Measurements from ENCODE around the gene C4orf51. TPM values are rescaled to one million over a fixed set of nuclear protein-coding genes. Genes with fewer than 3 reads are reported as not detected.
A peak's percentile ranks its signal among the peaks of the same experiment; 100 is the strongest.

The C4orf51 gene
- total and polyA plus RNA-seq, 4 donors: not detected

DNA sequence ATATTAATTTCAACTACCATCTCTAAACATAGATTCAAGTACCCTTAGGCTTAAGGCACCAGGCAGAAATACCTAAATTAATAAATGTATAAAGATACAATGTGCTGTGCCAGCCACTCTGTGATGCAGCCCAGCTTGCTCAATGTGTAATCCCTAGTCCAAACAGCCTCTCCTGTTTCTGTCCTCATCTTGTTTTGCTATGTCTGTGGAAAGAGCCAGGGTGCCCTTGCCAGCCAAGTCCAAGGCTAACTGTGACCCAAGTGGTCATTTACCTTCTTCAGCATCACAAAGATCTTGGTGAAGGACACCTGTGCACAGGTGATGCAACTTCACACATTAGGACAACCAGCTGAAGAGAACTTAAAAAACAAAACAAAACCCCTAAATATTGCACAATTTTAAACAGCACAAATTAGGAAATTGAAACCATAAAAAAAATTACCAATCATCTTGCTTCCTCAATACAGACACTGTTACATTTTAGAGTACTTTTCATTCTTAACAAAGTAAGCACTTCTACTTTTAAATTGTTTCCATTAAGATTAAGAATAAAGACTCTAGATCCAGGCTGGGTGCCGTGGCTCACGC lies 89.6 kb downstream of the C4orf51 start:
- no peaks in the 10 kb centered on the region for H3K4me1 ChIP-seq (ENCODE audit: control insufficient read depth in 1 of 2, insufficient read depth in 2 of 2, low read length in 2 of 2)
- 83 to 86% methylated on average over 2 of the region's 2 CpGs for WGBS, 2 donors
- no peaks in the 10 kb centered on the region for H3K27me3 ChIP-seq (ENCODE audit: control insufficient read depth in 1 of 2, insufficient read depth in 2 of 2, low read length in 1 of 2)
- no peak overlapping the region for H3K4me3 ChIP-seq (ENCODE audit: low read length in 2 of 2)
- peaks cover 0 to 3% of the 10 kb centered on the region in 2 donors for H3K36me3 ChIP-seq (ENCODE audit: control insufficient read depth in 1 of 2, insufficient read depth in 2 of 2, low read length in 1 of 2)
- intact Hi-C loops (cut with DNase I): no loop called here
- ATAC-seq (ENCODE audit: low FRiP score): no peak
- no peaks in the 10 kb centered on the region for H3K9me3 ChIP-seq (ENCODE audit: control insufficient read depth, low read length)
- no peak overlapping the region for H3K27ac ChIP-seq (ENCODE audit: low read depth in 1 of 2, low read length in 2 of 2)
- no peak for DNase-seq

DNA sequence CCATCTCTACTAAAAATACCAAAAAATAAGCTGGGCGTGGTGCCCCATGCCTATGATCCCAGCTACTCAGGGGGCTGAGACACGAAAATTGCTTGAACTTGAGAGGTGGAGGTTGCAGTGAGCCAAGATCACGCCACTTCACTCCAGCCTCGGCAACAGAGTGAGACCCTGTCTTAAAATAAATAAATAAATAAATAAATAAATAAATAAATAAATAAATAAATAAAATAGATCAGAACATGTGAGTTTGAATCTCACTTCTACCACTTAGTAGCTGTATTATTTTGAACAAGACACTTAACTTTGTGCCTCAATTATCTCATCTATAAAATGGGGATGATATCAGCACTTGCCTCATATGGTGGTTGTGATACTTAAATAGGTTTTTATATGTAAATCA lies 90.2 kb downstream of the C4orf51 start:
- Histone ChIP-seq H3K4me3 (ENCODE audit: low read length in 2 of 2) (no peak overlapping the region), H3K4me1 (ENCODE audit: control insufficient read depth in 1 of 2, insufficient read depth in 2 of 2, low read length in 2 of 2) (no peaks in the 10 kb centered on the region), H3K36me3 (ENCODE audit: control insufficient read depth in 1 of 2, insufficient read depth in 2 of 2, low read length in 1 of 2) (peaks cover 0 to 2% of the 10 kb centered on the region in 2 donors), H3K27ac (ENCODE audit: low read depth in 1 of 2, low read length in 2 of 2) (no peak overlapping the region), H3K9me3 (ENCODE audit: control insufficient read depth, low read length) (no peaks in the 10 kb centered on the region), H3K27me3 (ENCODE audit: control insufficient read depth in 1 of 2, insufficient read depth in 2 of 2, low read length in 1 of 2) (no peaks in the 10 kb centered on the region)
- no peak for ATAC-seq (ENCODE audit: low FRiP score)
- intact Hi-C loops (cut with DNase I): no loop called here
- 78 to 84% methylated on average over 4 of the region's 4 CpGs for WGBS, 2 donors
- DNase-seq: no peak

DNA sequence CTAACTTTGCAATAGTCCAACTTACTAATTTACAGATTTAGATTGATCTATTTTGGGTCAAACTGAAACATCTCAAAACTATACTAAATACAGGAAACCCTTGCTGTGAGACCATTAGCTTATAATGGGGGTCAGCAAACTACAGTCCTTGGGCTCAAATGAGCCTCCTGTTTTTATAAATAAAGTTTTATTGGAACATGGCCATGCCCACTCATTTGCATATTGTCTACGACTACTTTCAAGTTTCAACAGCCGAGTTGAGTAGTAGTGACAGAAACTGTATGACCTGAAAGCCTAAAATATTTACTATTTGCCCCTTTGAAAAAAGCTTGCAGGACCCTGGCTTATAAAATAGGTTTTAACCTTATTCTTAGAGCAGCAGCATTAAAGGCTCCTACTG lies 92.4 kb downstream of the C4orf51 start:
- H3K4me1 ChIP-seq (ENCODE audit: control insufficient read depth in 1 of 2, insufficient read depth in 2 of 2, low read length in 2 of 2): no peaks in the 10 kb centered on the region
- H3K9me3 ChIP-seq (ENCODE audit: control insufficient read depth, low read length): no peaks in the 10 kb centered on the region
- no peak for ATAC-seq (ENCODE audit: low FRiP score)
- no peaks in the 10 kb centered on the region for H3K27me3 ChIP-seq (ENCODE audit: control insufficient read depth in 1 of 2, insufficient read depth in 2 of 2, low read length in 1 of 2)
- no peak overlapping the region for H3K4me3 ChIP-seq (ENCODE audit: low read length in 2 of 2)
- 92 to 94% methylated on average over 2 of the region's 2 CpGs for WGBS, 2 donors
- H3K36me3 ChIP-seq (ENCODE audit: control insufficient read depth in 1 of 2, insufficient read depth in 2 of 2, low read length in 1 of 2): peaks cover 0 to 2% of the 10 kb centered on the region in 2 donors
- no peak overlapping the region for H3K27ac ChIP-seq (ENCODE audit: low read depth in 1 of 2, low read length in 2 of 2)
- DNase-seq: no peak
- intact Hi-C loops (cut with DNase I): no loop called here

DNA sequence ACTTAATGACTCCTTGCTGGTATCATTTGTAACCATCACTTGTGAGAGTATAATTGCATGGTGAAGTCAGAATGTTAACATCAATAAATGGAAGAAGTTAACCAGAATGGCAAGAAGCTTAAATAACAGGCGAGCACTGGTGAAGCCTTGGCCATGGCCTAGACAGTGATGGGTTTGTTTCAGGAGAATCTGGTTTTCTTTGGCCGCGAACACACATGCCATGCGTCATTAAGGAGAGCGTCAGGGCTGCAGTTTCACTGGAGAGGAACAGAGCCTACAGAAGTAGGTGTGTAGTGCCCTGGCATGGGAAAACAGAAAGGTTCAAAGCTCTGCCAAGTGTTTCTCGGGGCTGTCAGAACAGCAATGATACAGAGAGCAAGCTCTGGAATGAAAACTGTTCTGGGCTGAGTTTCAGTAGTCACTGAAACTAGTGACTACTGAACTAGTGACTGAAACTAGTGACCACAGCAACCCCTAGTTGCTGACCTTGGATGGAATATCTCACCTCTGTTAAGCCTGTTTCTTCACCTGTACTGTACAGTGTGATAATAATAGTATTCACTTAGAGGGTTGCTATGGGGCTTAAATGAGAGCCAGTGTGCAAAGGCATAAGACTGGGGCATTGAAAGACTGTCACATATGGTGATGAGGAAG lies 93.8 kb downstream of the C4orf51 start:
- no peak for DNase-seq
- H3K4me3 ChIP-seq (ENCODE audit: low read length in 2 of 2): no peak overlapping the region
- no peaks in the 10 kb centered on the region for H3K27me3 ChIP-seq (ENCODE audit: control insufficient read depth in 1 of 2, insufficient read depth in 2 of 2, low read length in 1 of 2)
- ATAC-seq (ENCODE audit: low FRiP score): no peak
- H3K27ac ChIP-seq (ENCODE audit: low read depth in 1 of 2, low read length in 2 of 2): no peak overlapping the region
- peaks cover 2% of the 10 kb centered on the region in 2 donors for H3K36me3 ChIP-seq (ENCODE audit: control insufficient read depth in 1 of 2, insufficient read depth in 2 of 2, low read length in 1 of 2)
- 28 to 44% methylated on average over 6 of the region's 6 CpGs for WGBS, 2 donors
- intact Hi-C loops (cut with DNase I): no loop called here
- no peaks in the 10 kb centered on the region for H3K4me1 ChIP-seq (ENCODE audit: control insufficient read depth in 1 of 2, insufficient read depth in 2 of 2, low read length in 2 of 2)
- H3K9me3 ChIP-seq (ENCODE audit: control insufficient read depth, low read length): no peaks in the 10 kb centered on the region

DNA sequence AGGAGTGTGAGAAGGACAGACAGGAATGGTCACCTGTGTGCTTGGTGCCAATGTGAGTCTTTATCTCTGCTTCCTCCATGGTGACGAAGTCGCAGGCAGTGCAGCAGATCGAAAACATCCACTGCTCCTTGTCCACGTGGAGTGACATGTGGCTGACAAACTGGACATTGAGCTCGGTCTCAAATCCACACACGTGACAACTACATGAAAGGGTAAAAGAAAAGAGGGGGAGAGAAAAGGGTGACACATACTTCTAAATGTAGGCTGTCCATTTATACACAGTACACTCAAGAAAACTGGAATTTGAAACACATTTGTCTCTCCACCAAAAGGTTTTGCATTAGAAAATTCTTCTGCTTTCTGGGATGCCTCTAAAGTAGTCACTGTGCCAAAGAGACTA lies 94.5 kb downstream of the C4orf51 start:
- no peak overlapping the region for H3K4me3 ChIP-seq (ENCODE audit: low read length in 2 of 2)
- ATAC-seq (ENCODE audit: low FRiP score) (no peak), DNase-seq (no peak)
- H3K27ac ChIP-seq (ENCODE audit: low read depth in 1 of 2, low read length in 2 of 2): peak overlapping the region in 1 of 2 donors; percentile 16
- H3K27me3 ChIP-seq (ENCODE audit: control insufficient read depth in 1 of 2, insufficient read depth in 2 of 2, low read length in 1 of 2): no peaks in the 10 kb centered on the region
- 91 to 94% methylated on average over 6 of the region's 6 CpGs for WGBS, 2 donors
- intact Hi-C loops (cut with DNase I): no loop called here
- no peaks in the 10 kb centered on the region for H3K4me1 ChIP-seq (ENCODE audit: control insufficient read depth in 1 of 2, insufficient read depth in 2 of 2, low read length in 2 of 2)
- peaks cover 2% of the 10 kb centered on the region in 2 donors for H3K36me3 ChIP-seq (ENCODE audit: control insufficient read depth in 1 of 2, insufficient read depth in 2 of 2, low read length in 1 of 2)
- no peaks in the 10 kb centered on the region for H3K9me3 ChIP-seq (ENCODE audit: control insufficient read depth, low read length)

DNA sequence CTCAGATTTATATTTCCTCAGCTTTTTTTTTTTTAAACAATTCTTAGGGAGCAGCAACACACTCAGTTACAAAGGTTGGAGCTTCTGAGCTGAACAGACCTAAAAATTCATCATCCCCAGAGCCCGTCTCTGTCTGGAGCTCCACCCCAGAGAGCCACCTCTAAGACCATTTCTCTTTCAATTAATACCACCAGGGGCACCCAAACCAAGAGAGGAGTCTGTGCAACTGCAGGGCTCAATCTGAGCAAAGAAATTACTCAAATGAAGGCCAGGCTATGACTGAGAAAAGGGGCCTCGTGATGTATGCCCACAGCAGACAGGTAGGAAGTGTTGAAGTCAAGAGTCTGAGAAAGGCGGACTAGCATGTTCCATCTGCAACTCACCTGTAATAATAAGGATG lies 95.5 kb downstream of the C4orf51 start:
- H3K4me3 ChIP-seq (ENCODE audit: low read length in 2 of 2): no peak overlapping the region
- H3K27me3 ChIP-seq (ENCODE audit: control insufficient read depth in 1 of 2, insufficient read depth in 2 of 2, low read length in 1 of 2): no peaks in the 10 kb centered on the region
- ATAC-seq (ENCODE audit: low FRiP score) (no peak), DNase-seq (no peak)
- H3K27ac ChIP-seq (ENCODE audit: low read depth in 1 of 2, low read length in 2 of 2): no peak overlapping the region
- H3K36me3 ChIP-seq (ENCODE audit: control insufficient read depth in 1 of 2, insufficient read depth in 2 of 2, low read length in 1 of 2): peaks cover 2% of the 10 kb centered on the region in 2 donors
- H3K9me3 ChIP-seq (ENCODE audit: control insufficient read depth, low read length): no peaks in the 10 kb centered on the region
- intact Hi-C loops (cut with DNase I): no loop called here
- WGBS, 2 donors: 96% methylated on average over 3 of the region's 3 CpGs
- no peaks in the 10 kb centered on the region for H3K4me1 ChIP-seq (ENCODE audit: control insufficient read depth in 1 of 2, insufficient read depth in 2 of 2, low read length in 2 of 2)

DNA sequence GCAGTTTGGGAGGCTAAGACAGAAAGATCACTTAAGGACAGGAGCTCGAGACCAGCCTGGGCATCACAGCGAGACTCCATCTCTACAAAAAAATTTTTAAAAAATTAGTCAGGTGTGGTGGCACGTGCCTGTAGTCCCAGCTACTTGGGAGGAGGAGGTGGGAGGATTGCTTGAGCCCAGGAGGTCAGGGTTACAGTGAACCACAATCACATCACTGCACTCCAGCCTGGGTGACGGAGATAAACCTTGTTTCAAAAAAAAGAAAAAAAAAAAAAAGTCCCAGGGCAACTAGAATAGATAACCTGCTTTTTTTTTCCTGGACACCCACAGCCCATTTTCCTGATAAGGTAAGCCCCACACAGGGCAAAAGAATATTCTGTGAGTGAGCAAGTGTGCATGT lies 96.3 kb downstream of the C4orf51 start:
- Histone ChIP-seq H3K27ac (ENCODE audit: low read depth in 1 of 2, low read length in 2 of 2) (no peak overlapping the region), H3K4me3 (ENCODE audit: low read length in 2 of 2) (no peak overlapping the region), H3K27me3 (ENCODE audit: control insufficient read depth in 1 of 2, insufficient read depth in 2 of 2, low read length in 1 of 2) (no peaks in the 10 kb centered on the region), H3K9me3 (ENCODE audit: control insufficient read depth, low read length) (no peaks in the 10 kb centered on the region), H3K4me1 (ENCODE audit: control insufficient read depth in 1 of 2, insufficient read depth in 2 of 2, low read length in 2 of 2) (no peaks in the 10 kb centered on the region), H3K36me3 (ENCODE audit: control insufficient read depth in 1 of 2, insufficient read depth in 2 of 2, low read length in 1 of 2) (peaks cover 2% of the 10 kb centered on the region in 2 donors)
- DNase-seq (no peak), ATAC-seq (ENCODE audit: low FRiP score) (no peak)
- WGBS, 2 donors: 97% methylated on average over 4 of the region's 4 CpGs
- intact Hi-C loops (cut with DNase I): no loop called here

DNA sequence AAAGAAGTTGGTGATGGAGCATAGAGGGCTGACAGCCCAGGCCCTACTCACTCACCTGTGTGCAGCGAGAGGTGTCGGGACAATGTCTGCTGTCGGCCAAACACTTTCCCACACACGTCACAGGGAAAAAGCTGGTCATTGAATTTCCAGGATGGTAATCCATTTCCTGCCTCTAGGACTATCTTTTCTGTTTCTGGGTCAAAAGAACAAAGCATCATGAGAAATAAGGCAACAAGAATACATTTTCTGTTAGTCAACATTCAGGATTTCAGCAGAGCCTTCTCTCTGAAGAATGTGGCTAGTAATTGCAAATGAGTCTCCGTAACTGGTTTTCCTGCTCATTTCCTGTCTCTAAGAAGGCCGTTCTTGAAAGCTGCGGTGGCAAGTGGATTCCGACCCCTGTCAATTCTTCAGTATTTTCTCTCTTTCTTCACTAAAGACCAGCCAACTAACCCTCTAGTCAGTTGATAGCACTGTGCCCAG lies 99.4 kb downstream of the C4orf51 start:
- Histone ChIP-seq H3K36me3 (ENCODE audit: control insufficient read depth in 1 of 2, insufficient read depth in 2 of 2, low read length in 1 of 2) (peaks cover 2% of the 10 kb centered on the region in 2 donors), H3K27me3 (ENCODE audit: control insufficient read depth in 1 of 2, insufficient read depth in 2 of 2, low read length in 1 of 2) (no peaks in the 10 kb centered on the region), H3K4me3 (ENCODE audit: low read length in 2 of 2) (no peak overlapping the region), H3K27ac (ENCODE audit: low read depth in 1 of 2, low read length in 2 of 2) (no peak overlapping the region), H3K9me3 (ENCODE audit: control insufficient read depth, low read length) (no peaks in the 10 kb centered on the region), H3K4me1 (ENCODE audit: control insufficient read depth in 1 of 2, insufficient read depth in 2 of 2, low read length in 2 of 2) (peaks cover 0 to 4% of the 10 kb centered on the region in 2 donors)
- no peak for DNase-seq
- WGBS, 2 donors: 94 to 96% methylated on average over 8 of the region's 8 CpGs
- ATAC-seq (ENCODE audit: low FRiP score): no peak
- intact Hi-C loops (cut with DNase I): no loop called here

DNA sequence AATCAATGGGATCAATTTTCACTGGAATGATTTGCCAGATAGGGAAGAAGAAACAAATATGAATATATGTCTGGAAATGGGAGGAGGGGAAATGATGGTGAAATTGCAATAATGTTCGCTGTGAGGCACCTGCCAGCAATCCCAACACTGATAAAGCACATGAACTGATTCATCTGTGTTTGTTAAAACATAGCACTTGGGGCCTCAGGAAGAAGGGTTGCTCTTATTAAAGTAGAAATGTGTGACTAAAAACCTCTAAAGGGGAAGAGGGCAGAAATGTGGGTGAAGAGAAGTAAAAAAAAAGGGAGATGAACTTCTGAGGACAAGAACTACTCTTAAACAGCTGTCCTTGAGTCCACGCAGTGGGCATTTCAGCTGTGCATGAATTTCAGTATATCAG lies 101.4 kb downstream of the C4orf51 start:
- DNase-seq (no peak), ATAC-seq (ENCODE audit: low FRiP score) (no peak)
- intact Hi-C loops (cut with DNase I): no loop called here
- Histone ChIP-seq H3K27me3 (ENCODE audit: control insufficient read depth in 1 of 2, insufficient read depth in 2 of 2, low read length in 1 of 2) (no peaks in the 10 kb centered on the region), H3K27ac (ENCODE audit: low read depth in 1 of 2, low read length in 2 of 2) (no peak overlapping the region), H3K4me1 (ENCODE audit: control insufficient read depth in 1 of 2, insufficient read depth in 2 of 2, low read length in 2 of 2) (peaks cover 0 to 10% of the 10 kb centered on the region in 2 donors), H3K36me3 (ENCODE audit: control insufficient read depth in 1 of 2, insufficient read depth in 2 of 2, low read length in 1 of 2) (peaks cover 0 to 2% of the 10 kb centered on the region in 2 donors), H3K4me3 (ENCODE audit: low read length in 2 of 2) (no peak overlapping the region), H3K9me3 (ENCODE audit: control insufficient read depth, low read length) (no peaks in the 10 kb centered on the region)
- WGBS, 2 donors: 92 to 100% methylated on average over 2 of the region's 2 CpGs
